Ovary (tissue), 9 donors: ENCODE results near the gene NUBPL. TPM values are rescaled to one million over a fixed set of nuclear protein-coding genes. Genes with fewer than 3 reads are reported as not detected.

Experiments used
- DNase-seq, 5 donors: peaks; one replicate each; pipeline ENCODE4 v3.0.0-alpha.2; 2019 to 2020
- H3K27ac ChIP-seq, 2 donors: fragments of 200-600 bp; one replicate each; pipeline versions ENCODE4 v1.5.1 to v1.8.0; 2019 to 2022
- H3K27me3 ChIP-seq: fragments of 200-600 bp; one replicate; pipeline ENCODE4 v1.8.0; 2022
- H3K36me3 ChIP-seq: fragments of 200-600 bp; sonication (generic); one replicate; pipeline ENCODE4 v1.5.1; 2019
- H3K4me1 ChIP-seq: one replicate; pipeline ENCODE4 v1.8.1; 2013; ENCODE audit warnings: mild to moderate bottlenecking, moderate library complexity; ENCODE audit not compliant: insufficient read depth
- H3K4me3 ChIP-seq: fragments of 200-600 bp; sonication (generic); one replicate; pipeline ENCODE4 v1.5.1; 2017
- H3K9me3 ChIP-seq, 2 donors: fragments of 200-600 bp in 1 of 2; sonication (generic) in 1 of 2; one replicate each; pipeline versions ENCODE4 v1.5.1 to v1.8.1; 2013 to 2019; ENCODE audit warnings: mild to moderate bottlenecking in 1 of 2, moderate library complexity in 1 of 2
- CTCF ChIP-seq, 3 donors: fragments of 450-650 bp in 2 of 3; fragments of 200-600 bp in 1 of 3; IDR thresholded peaks; one replicate each; pipeline versions ENCODE4 v1.5.1 to v1.8.0; 2016 to 2022; ENCODE audit warnings: antibody characterized with exemption in 3 of 3, mild to moderate bottlenecking in 1 of 3
- EP300 ChIP-seq: sonication (generic); formaldehyde crosslinking; IDR thresholded peaks from one replicate; pipeline ENCODE4 v1.6.1; 2017; ENCODE audit warnings: antibody characterized with exemption
- POLR2A ChIP-seq: fragments of 450-650 bp; IDR thresholded peaks from one replicate; pipeline ENCODE4 v1.6.1; 2017; ENCODE audit warnings: antibody characterized with exemption, mild to moderate bottlenecking, moderate library complexity
- WGBS, 3 donors: extraction: QIAGEN DNeasy Blood & Tissue Kit in 1 of 3; methylation state at CpG; one replicate each; pipeline versions ENCODE4 v1.1.5 to v1.1.7; 2013 to 2017; 5-methylcytosine and 5-hydroxymethylcytosine counted together
- intact Hi-C, 4 donors: fragments of 100-400 bp; cut with DNase I; formaldehyde crosslinking; loops; one replicate each; pipeline versions ENCODE4 v1.11.0 to v1.15.1; 2022 to 2023
- polyA plus RNA-seq, 2 donors: library from polyadenylated mRNA; stranded (reverse); fragments of 200-250 nt in 1 of 2; fragments of 350-450 nt in 1 of 2; fragmentation: Illumina TruSeq in 1 of 2; extraction: RNeasy Lipid Tissue Mini Kit (QIAGEN cat#74804) in 1 of 2; gene quantifications; one replicate each; pipeline ENCODE4 v1.2.3, GENCODE V29; 2013 to 2014
- small RNA-seq: library from RNA; depleted of rRNA; stranded (forward); fragments of <200 nt; gene quantifications from one replicate; pipeline ENCODE3, GENCODE V24; 2016
- total RNA-seq, 7 donors: library from RNA; depleted of rRNA in 2 of 7; stranded (reverse); fragments of >200 nt in 2 of 7; fragmentation: NEBNext Ultra II Directional in 3 of 7; extraction: Animal tissue kit (Norgen Biotek cat#: 25700) in 3 of 7; gene quantifications; one replicate each; pipeline versions ENCODE4 v1.1.0 to v1.2.4, GENCODE V29; 2016 to 2023
- donor health status: DM: no; HTN: no; CAD: no; lungs with moderate emphysema.
- donor health status: DM: no; HTN: no; CAD: no.
- donor health status: Bipolar disorder and iron deficiency.
- donor health status: DM: yes; HTN: yes; CAD: no.
- donor health status: DM: no; HTN: no; CAD: no.
- donor health status: DM: yes; HTN: yes; CAD: no.

NUBPL gene
- total and polyA plus RNA-seq, 9 donors: 5.8 to 17.6 (median 14.0) TPM

GRCh38 chr14:31898838-31899528, 337.8 kb downstream of the NUBPL start:
- intact Hi-C loops: no loop called here
- no peak overlapping the region for H3K27ac ChIP-seq

GRCh38 chr14:31902002-31902401, 340.8 kb downstream of the NUBPL start:
- DNase-seq: no peak
- no peak overlapping the region for H3K4me3 ChIP-seq
- H3K9me3 ChIP-seq: no peaks in the 10 kb centered on the region
- no peaks in the 10 kb centered on the region for H3K4me1 ChIP-seq
- WGBS, 3 donors: 67 to 75% (median 74%) methylated on average over 2 of the region's 2 CpGs
- H3K27me3 ChIP-seq: no peaks in the 10 kb centered on the region
- no peaks in the 10 kb centered on the region for H3K36me3 ChIP-seq
- intact Hi-C loops: no loop called here
- TF ChIP-seq POLR2A (no peak), CTCF (IDR thresholded peaks at IDR 0.05) (no peak), EP300 (no peak)
- H3K27ac ChIP-seq: no peak overlapping the region

More at GRCh38 chr14:31898838-31899528, 337.8 kb downstream of the NUBPL start:
- H3K4me1 ChIP-seq: no peaks in the 10 kb centered on the region
- no peaks in the 10 kb centered on the region for H3K27me3 ChIP-seq
- H3K9me3 ChIP-seq: no peaks in the 10 kb centered on the region
- H3K4me3 ChIP-seq: no peak overlapping the region
- no peak for DNase-seq
- TF ChIP-seq EP300 (no peak), POLR2A (no peak), CTCF (IDR thresholded peaks at IDR 0.05) (no peak)
- H3K36me3 ChIP-seq: no peaks in the 10 kb centered on the region

GRCh38 chr14:31902945-31903646, 341.9 kb downstream of the NUBPL start:
- Histone ChIP-seq H3K36me3 (no peaks in the 10 kb centered on the region), H3K4me1 (no peaks in the 10 kb centered on the region), H3K4me3 (no peak overlapping the region), H3K9me3 (no peaks in the 10 kb centered on the region), H3K27me3 (no peaks in the 10 kb centered on the region), H3K27ac (no peak overlapping the region)
- intact Hi-C loops: no loop called here
- TF ChIP-seq CTCF (IDR thresholded peaks at IDR 0.05) (no peak), EP300 (no peak), POLR2A (no peak)
- 71 to 81% (median 81%) methylated on average over 6 of the region's 6 CpGs for WGBS, 3 donors
- no peak for DNase-seq

- Histone ChIP-seq H3K27ac (no peak overlapping the region), H3K27me3 (no peaks in the 10 kb centered on the region), H3K9me3 (peaks cover 0 to 3% of the 10 kb centered on the region in 2 donors), H3K4me3 (no peak overlapping the region), H3K4me1 (no peaks in the 10 kb centered on the region), H3K36me3 (no peaks in the 10 kb centered on the region)
- TF ChIP-seq CTCF (IDR thresholded peaks at IDR 0.05): no peak
- TF ChIP-seq POLR2A: no peak
- TF ChIP-seq EP300: no peak
- intact Hi-C loops: no loop called here
- DNase-seq: no peak
- 94 to 95% (median 95%) methylated on average over 3 of the region's 3 CpGs for WGBS, 3 donors
These were observed 348.8 kb downstream of the NUBPL start for GRCh38 chr14:31909977-31910376.

Small RNA genes lying within 50 kb of the gene (small RNA-seq; reads per million reads assigned to genes)
- gene RNU6-455P (not detected), gene RNU6-602P (not detected)

Other genes with a start within 250 kb of the NUBPL start
- 10 to 100 TPM; 14.8 to 32.9 (median 23.5) TPM for gene HEATR5A, start 140.9 kb upstream of the NUBPL start, total RNA-seq
- 10 to 100 TPM in 1 of 2 donors, 1 to 10 TPM in 1; 6.2 to 11.9 TPM for gene HEATR5A, start 140.9 kb upstream of the NUBPL start, polyA plus RNA-seq
- gene DTD2, start 103.9 kb upstream of the NUBPL start, total RNA-seq: 10 to 100 TPM; 13.0 to 34.1 (median 22.0) TPM
- 10 to 100 TPM; 11.1 to 15.8 TPM for gene DTD2, start 103.9 kb upstream of the NUBPL start, polyA plus RNA-seq
- gene GPR33, start 73.4 kb upstream of the NUBPL start, total RNA-seq: not detected
- not detected for gene GPR33, start 73.4 kb upstream of the NUBPL start, polyA plus RNA-seq